ENCODE data around the gene PCED1B.

DNA sequence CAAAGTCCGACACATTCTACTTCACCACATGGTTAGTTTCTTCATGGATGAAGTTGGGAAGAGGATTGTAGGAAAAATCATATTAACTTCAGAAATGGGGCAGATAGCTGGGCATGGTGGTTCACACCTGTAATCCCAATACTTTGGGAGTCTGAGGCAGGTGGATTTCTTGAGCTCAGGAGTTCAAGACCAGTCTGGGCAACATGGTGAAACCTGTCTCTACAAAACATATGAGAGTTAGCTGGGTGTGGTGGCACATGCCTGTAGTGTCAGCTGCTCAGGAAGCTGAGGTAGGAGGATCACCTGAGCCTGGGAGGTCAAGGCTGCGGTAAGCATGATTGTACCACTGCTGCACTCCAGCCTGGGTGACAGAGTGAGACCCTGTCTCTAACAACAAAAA is 49.5 kb upstream of the PCED1B start:
- TF ChIP-seq YY1 (IDR thresholded peaks at IDR 0.05; ENCODE audit: extremely low read depth, insufficient replicate concordance, low read depth, low read length) (no peak), POLR2A (IDR thresholded peaks at IDR 0.05; ENCODE audit: borderline replicate concordance, extremely low read depth, insufficient read depth, insufficient read length) (no peak), ZFX (IDR thresholded peaks at IDR 0.05) (no peak), EZH2 (IDR thresholded peaks at IDR 0.05) (no peak), POLR2AphosphoS5 (IDR thresholded peaks at IDR 0.05; ENCODE audit: low read depth, low read length) (no peak), JUND (IDR thresholded peaks at IDR 0.05) (no peak), SP1 (IDR thresholded peaks at IDR 0.05; ENCODE audit: low read depth) (no peak), RAD21 (IDR thresholded peaks at IDR 0.05; ENCODE audit: low read depth) (no peak)
- TF ChIP-seq, protein P1, sequence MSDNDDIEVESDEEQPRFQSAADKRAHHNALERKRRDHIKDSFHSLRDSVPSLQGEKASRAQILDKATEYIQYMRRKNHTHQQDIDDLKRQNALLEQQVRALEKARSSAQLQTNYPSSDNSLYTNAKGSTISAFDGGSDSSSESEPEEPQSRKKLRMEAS (IDR thresholded peaks at IDR 0.05) = no peak
- TF ChIP-seq, protein P2, sequence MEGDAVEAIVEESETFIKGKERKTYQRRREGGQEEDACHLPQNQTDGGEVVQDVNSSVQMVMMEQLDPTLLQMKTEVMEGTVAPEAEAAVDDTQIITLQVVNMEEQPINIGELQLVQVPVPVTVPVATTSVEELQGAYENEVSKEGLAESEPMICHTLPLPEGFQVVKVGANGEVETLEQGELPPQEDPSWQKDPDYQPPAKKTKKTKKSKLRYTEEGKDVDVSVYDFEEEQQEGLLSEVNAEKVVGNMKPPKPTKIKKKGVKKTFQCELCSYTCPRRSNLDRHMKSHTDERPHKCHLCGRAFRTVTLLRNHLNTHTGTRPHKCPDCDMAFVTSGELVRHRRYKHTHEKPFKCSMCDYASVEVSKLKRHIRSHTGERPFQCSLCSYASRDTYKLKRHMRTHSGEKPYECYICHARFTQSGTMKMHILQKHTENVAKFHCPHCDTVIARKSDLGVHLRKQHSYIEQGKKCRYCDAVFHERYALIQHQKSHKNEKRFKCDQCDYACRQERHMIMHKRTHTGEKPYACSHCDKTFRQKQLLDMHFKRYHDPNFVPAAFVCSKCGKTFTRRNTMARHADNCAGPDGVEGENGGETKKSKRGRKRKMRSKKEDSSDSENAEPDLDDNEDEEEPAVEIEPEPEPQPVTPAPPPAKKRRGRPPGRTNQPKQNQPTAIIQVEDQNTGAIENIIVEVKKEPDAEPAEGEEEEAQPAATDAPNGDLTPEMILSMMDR (IDR thresholded peaks at IDR 0.05 in 2 of 3, conservative IDR thresholded peaks at IDR 0.05 in 1 of 3; ENCODE audit: borderline replicate concordance in 1 of 3, insufficient read depth in 1 of 3, low read depth in 2 of 3, low read length in 2 of 3) = no peak
- TF ChIP-seq, protein P3, sequence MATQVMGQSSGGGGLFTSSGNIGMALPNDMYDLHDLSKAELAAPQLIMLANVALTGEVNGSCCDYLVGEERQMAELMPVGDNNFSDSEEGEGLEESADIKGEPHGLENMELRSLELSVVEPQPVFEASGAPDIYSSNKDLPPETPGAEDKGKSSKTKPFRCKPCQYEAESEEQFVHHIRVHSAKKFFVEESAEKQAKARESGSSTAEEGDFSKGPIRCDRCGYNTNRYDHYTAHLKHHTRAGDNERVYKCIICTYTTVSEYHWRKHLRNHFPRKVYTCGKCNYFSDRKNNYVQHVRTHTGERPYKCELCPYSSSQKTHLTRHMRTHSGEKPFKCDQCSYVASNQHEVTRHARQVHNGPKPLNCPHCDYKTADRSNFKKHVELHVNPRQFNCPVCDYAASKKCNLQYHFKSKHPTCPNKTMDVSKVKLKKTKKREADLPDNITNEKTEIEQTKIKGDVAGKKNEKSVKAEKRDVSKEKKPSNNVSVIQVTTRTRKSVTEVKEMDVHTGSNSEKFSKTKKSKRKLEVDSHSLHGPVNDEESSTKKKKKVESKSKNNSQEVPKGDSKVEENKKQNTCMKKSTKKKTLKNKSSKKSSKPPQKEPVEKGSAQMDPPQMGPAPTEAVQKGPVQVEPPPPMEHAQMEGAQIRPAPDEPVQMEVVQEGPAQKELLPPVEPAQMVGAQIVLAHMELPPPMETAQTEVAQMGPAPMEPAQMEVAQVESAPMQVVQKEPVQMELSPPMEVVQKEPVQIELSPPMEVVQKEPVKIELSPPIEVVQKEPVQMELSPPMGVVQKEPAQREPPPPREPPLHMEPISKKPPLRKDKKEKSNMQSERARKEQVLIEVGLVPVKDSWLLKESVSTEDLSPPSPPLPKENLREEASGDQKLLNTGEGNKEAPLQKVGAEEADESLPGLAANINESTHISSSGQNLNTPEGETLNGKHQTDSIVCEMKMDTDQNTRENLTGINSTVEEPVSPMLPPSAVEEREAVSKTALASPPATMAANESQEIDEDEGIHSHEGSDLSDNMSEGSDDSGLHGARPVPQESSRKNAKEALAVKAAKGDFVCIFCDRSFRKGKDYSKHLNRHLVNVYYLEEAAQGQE (IDR thresholded peaks at IDR 0.05; ENCODE audit: low read depth) = no peak
- TF ChIP-seq, protein P4, sequence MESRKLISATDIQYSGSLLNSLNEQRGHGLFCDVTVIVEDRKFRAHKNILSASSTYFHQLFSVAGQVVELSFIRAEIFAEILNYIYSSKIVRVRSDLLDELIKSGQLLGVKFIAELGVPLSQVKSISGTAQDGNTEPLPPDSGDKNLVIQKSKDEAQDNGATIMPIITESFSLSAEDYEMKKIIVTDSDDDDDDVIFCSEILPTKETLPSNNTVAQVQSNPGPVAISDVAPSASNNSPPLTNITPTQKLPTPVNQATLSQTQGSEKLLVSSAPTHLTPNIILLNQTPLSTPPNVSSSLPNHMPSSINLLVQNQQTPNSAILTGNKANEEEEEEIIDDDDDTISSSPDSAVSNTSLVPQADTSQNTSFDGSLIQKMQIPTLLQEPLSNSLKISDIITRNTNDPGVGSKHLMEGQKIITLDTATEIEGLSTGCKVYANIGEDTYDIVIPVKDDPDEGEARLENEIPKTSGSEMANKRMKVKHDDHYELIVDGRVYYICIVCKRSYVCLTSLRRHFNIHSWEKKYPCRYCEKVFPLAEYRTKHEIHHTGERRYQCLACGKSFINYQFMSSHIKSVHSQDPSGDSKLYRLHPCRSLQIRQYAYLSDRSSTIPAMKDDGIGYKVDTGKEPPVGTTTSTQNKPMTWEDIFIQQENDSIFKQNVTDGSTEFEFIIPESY (IDR thresholded peaks at IDR 0.05; ENCODE audit: extremely low read depth, insufficient replicate concordance, low read length) = no peak

All from HCT116 (cell line).